H9 (cell line): ENCODE results near the gene ZNF292. TPM values are rescaled to one million over a fixed set of nuclear protein-coding genes. Genes with fewer than 3 reads are reported as not detected.

ENCODE experiments used
- DNase-seq: peaks from one replicate; pipeline ENCODE4 v3.0.0-alpha.2; 2017
- H2AFZ ChIP-seq: one replicate; pipeline ENCODE4 v1.6.1; 2013; ENCODE audit warnings: mild to moderate bottlenecking, low read length, control low read depth, moderate library complexity
- H2AK5ac ChIP-seq: 2 replicates; pipeline ENCODE4 v1.6.1; 2013; ENCODE audit warnings: low read length, control low read depth, mixed read lengths; ENCODE audit not compliant: insufficient read length
- H2BK120ac ChIP-seq: one replicate; pipeline ENCODE4 v1.6.1; 2013; ENCODE audit warnings: low read depth, mild to moderate bottlenecking, low read length, control low read depth, inconsistent platforms; ENCODE audit not compliant: poor library complexity, severe bottlenecking
- H2BK12ac ChIP-seq: 2 replicates; pipeline ENCODE4 v1.6.1; 2013; ENCODE audit warnings: low read length, control low read depth, mixed read lengths, low read depth; ENCODE audit not compliant: insufficient read length
- H2BK15ac ChIP-seq: 2 replicates; pipeline ENCODE4 v1.6.1; 2013; ENCODE audit warnings: low read depth, low read length, control low read depth
- H2BK20ac ChIP-seq: one replicate; pipeline ENCODE4 v1.6.1; 2013; ENCODE audit warnings: low read depth, mild to moderate bottlenecking, low read length, control low read depth, inconsistent platforms; ENCODE audit not compliant: poor library complexity, severe bottlenecking
- H2BK5ac ChIP-seq: 2 replicates; pipeline ENCODE4 v1.6.1; 2013; ENCODE audit warnings: low read length, control low read depth, mixed read lengths; ENCODE audit not compliant: insufficient read length
- H3K14ac ChIP-seq: 2 replicates; pipeline ENCODE4 v1.6.1; 2013; ENCODE audit warnings: low read length, control low read depth; ENCODE audit not compliant: insufficient read depth
- H3K18ac ChIP-seq: 2 replicates; pipeline ENCODE4 v1.6.1; 2013; ENCODE audit warnings: low read depth, mild to moderate bottlenecking, mixed read lengths, low read length, control low read depth; ENCODE audit not compliant: insufficient read length
- H3K23ac ChIP-seq: 2 replicates; pipeline ENCODE4 v1.6.1; 2013; ENCODE audit warnings: low read length, control low read depth, mixed read lengths, low read depth; ENCODE audit not compliant: insufficient read length
- H3K23me2 ChIP-seq: 2 replicates; pipeline ENCODE4 v1.6.1; 2013; ENCODE audit warnings: low read depth, mild to moderate bottlenecking, mixed read lengths, low read length, control low read depth; ENCODE audit not compliant: insufficient read length, poor library complexity, severe bottlenecking
- H3K27ac ChIP-seq: 2 replicates; pipeline ENCODE4 v1.5.1; 2013; ENCODE audit warnings: low read length, control low read depth, mixed read lengths, low read depth; ENCODE audit not compliant: insufficient read length
- H3K27me3 ChIP-seq: 2 replicates; pipeline ENCODE4 v1.6.1; 2013; ENCODE audit warnings: low read length, control low read depth, inconsistent platforms; ENCODE audit not compliant: insufficient read depth
- H3K4ac ChIP-seq: 2 replicates; pipeline ENCODE4 v1.6.1; 2013; ENCODE audit warnings: low read depth, mild to moderate bottlenecking, control low read depth, inconsistent platforms, low read length, moderate library complexity
- H3K4me1 ChIP-seq: 2 replicates; pipeline ENCODE4 v1.6.1; 2013; ENCODE audit warnings: low read length, control low read depth, inconsistent platforms; ENCODE audit not compliant: insufficient read depth
- H3K4me2 ChIP-seq: 2 replicates; pipeline ENCODE4 v1.6.1; 2013; ENCODE audit warnings: low read length, control low read depth, mixed read lengths; ENCODE audit not compliant: insufficient read length, insufficient read depth
- H3K56ac ChIP-seq: 2 replicates; pipeline ENCODE4 v1.6.1; 2013; ENCODE audit warnings: low read depth, mild to moderate bottlenecking, mixed read lengths, low read length, control low read depth; ENCODE audit not compliant: insufficient read length
- H3K79me1 ChIP-seq: 2 replicates; pipeline ENCODE4 v1.6.1; 2013; ENCODE audit warnings: low read depth, mild to moderate bottlenecking, moderate library complexity, low read length, control low read depth, inconsistent platforms; ENCODE audit not compliant: insufficient read depth, poor library complexity, severe bottlenecking
- H3K79me2 ChIP-seq: 2 replicates; pipeline ENCODE4 v1.6.1; 2013; ENCODE audit warnings: low read length, control low read depth, inconsistent platforms; ENCODE audit not compliant: insufficient read depth
- H3K9ac ChIP-seq: 2 replicates; pipeline ENCODE4 v1.6.1; 2013; ENCODE audit warnings: low read length, control low read depth, mixed read lengths; ENCODE audit not compliant: insufficient read length; ENCODE audit errors: extremely low read depth
- H3K9me3 ChIP-seq: one replicate; pipeline ENCODE4 v1.6.1; 2013; ENCODE audit warnings: low read depth, low read length, inconsistent platforms; ENCODE audit not compliant: control insufficient read depth
- H3T11ph ChIP-seq: one replicate; pipeline ENCODE4 v1.6.1; 2013; ENCODE audit warnings: mild to moderate bottlenecking, low read length, control low read depth, inconsistent platforms
- H4K20me1 ChIP-seq: one replicate; pipeline ENCODE4 v1.6.1; 2013; ENCODE audit not compliant: control insufficient read depth, insufficient read length, insufficient read depth
- H4K5ac ChIP-seq: 2 replicates; pipeline ENCODE4 v1.6.1; 2013; ENCODE audit warnings: low read depth, mild to moderate bottlenecking, mixed read lengths, low read length, control low read depth; ENCODE audit not compliant: insufficient read length
- H4K8ac ChIP-seq: replicated peaks from 2 replicates; pipeline ENCODE4 v1.6.1; 2013; ENCODE audit warnings: low read length, control low read depth, mixed read lengths, low read depth; ENCODE audit not compliant: insufficient read length
- H4K91ac ChIP-seq: 2 replicates; pipeline ENCODE4 v1.6.1; 2013; ENCODE audit warnings: low read depth, mild to moderate bottlenecking, moderate library complexity, mixed read lengths, low read length, control low read depth; ENCODE audit not compliant: insufficient read length
- H3K27ac Mint-ChIP-seq, 3 experiments: 2 replicates in 2 of 3; 3 replicates in 1 of 3; pipeline ENCODE4 v1.8.0; 2020 to 2021; ENCODE audit warnings: mixed read lengths in 3 of 3, mild to moderate bottlenecking in 1 of 3, moderate library complexity in 1 of 3
- H3K27me3 Mint-ChIP-seq: 2 replicates; pipeline ENCODE4 v1.8.0; 2021; ENCODE audit warnings: low read depth, mild to moderate bottlenecking, moderate library complexity, mixed read lengths
- H3K36me3 Mint-ChIP-seq, 3 experiments: 2 replicates in 2 of 3; 3 replicates in 1 of 3; pipeline ENCODE4 v1.8.0; 2020 to 2021; ENCODE audit warnings: low read depth in 3 of 3, mixed read lengths in 3 of 3; ENCODE audit not compliant: insufficient read depth in 1 of 3
- H3K4me1 Mint-ChIP-seq, 2 experiments: 2 replicates each; pipeline ENCODE4 v1.8.0; 2020; ENCODE audit warnings: mixed read lengths in 2 of 2
- H3K4me3 Mint-ChIP-seq, 2 experiments: 2 replicates in 1 of 2; 3 replicates in 1 of 2; pipeline ENCODE4 v1.8.0; 2020 to 2021; ENCODE audit warnings: mild to moderate bottlenecking in 2 of 2, mixed read lengths in 2 of 2, moderate library complexity in 1 of 2
- H3K9me3 Mint-ChIP-seq, 2 experiments: 2 replicates in 1 of 2; 3 replicates in 1 of 2; pipeline ENCODE4 v1.8.0; 2020; ENCODE audit warnings: mild to moderate bottlenecking in 2 of 2, mixed read lengths in 2 of 2, moderate library complexity in 1 of 2
- CTCF ChIP-seq: fragments of 200-600 bp; sonication (generic); conservative IDR thresholded peaks from 3 replicates; pipeline ENCODE4 v1.8.0; 2021; ENCODE audit warnings: antibody characterized with exemption, mild to moderate bottlenecking
- WGBS: extraction: QIAGEN DNeasy Blood & Tissue Kit; methylation state at CpG from one replicate; pipeline ENCODE4 v1.1.7; 2013; ENCODE audit warnings: missing lambda C conversion rate, low lambda C conversion rate, mixed read lengths; ENCODE audit not compliant: insufficient read length; ENCODE audit errors: extremely low coverage; 5-methylcytosine and 5-hydroxymethylcytosine counted together
- total RNA-seq: library from RNA; stranded (reverse); gene quantifications from 2 replicates; pipeline ENCODE4 v1.2.1, GENCODE V29; 2021

ZNF292 gene
- total RNA-seq, 1 experiment from 2014 or later, result 38.7 TPM

- peaks cover 16% of the 10 kb centered on the region for H3K27me3 Mint-ChIP-seq
- H3K79me2 ChIP-seq, result no peaks in the 10 kb centered on the region
- whole genome bisulfite sequencing, result no CpG with 5 or more reads among the region's 3 CpGs
These were observed 9.0 kb upstream of the ZNF292 start for GRCh38 chr6:87146363-87146762.

More at GRCh38 chr6:87146363-87146762, 9.0 kb upstream of the ZNF292 start:
- Histone ChIP-seq H2AFZ (no peak overlapping the region), H4K91ac (no peak overlapping the region), H2BK20ac (no peak overlapping the region), H3K56ac (no peak overlapping the region), H3K9me3 (no peaks in the 10 kb centered on the region), H4K5ac (no peak overlapping the region), H3K23ac (no peak overlapping the region), H3K4me1 (no peaks in the 10 kb centered on the region), H4K8ac (no peak overlapping the region), H2BK5ac (no peak overlapping the region), H3K9ac (no peak overlapping the region), H3K14ac (no peak overlapping the region), H2AK5ac (no peak overlapping the region), H2BK120ac (no peak overlapping the region), H3K4ac (no peak overlapping the region), H3K18ac (no peak overlapping the region), H3T11ph (no peak overlapping the region), H4K20me1 (no peaks in the 10 kb centered on the region), H2BK15ac (no peak overlapping the region), H3K27ac (no peak overlapping the region), H3K23me2 (peaks cover under 1% of the 10 kb centered on the region), H3K4me2 (no peak overlapping the region), H3K79me1 (no peaks in the 10 kb centered on the region), H3K27me3 (no peaks in the 10 kb centered on the region), H2BK12ac (no peak overlapping the region)
- Mint-ChIP-seq H3K9me3 (peaks cover 2 to 4% of the 10 kb centered on the region in 2 experiments; a peak in 2 of 5 replicates), H3K4me3 (no peak overlapping the region), H3K4me1 (peaks cover 1% of the 10 kb centered on the region in 2 experiments; a peak in 2 of 4 replicates), H3K27ac (no peak overlapping the region), H3K36me3 (peaks cover 0 to 4% (median 0%) of the 10 kb centered on the region in 3 experiments; a peak in 1 of 7 replicates)
- TF ChIP-seq CTCF, result no peak
- DNase-seq, result no peak
